ENCODE data around the gene CANT1.

CANT1 gene

GRCh38 chr17:78991906-78992532 lies 17.5 kb downstream of the CANT1 start:
- no peak for DNase-seq (ENCODE audit: low read depth in 1 of 2, low spot score in 1 of 2)
- TF ChIP-seq JUND (IDR thresholded peaks at IDR 0.05; ENCODE audit: low read depth): no peak
- in situ Hi-C loops (cut with HindIII; ENCODE audit: low pct_unique_long_range_greater_than_20kb, low sequenced_read_pairs): no loop called here

- in situ Hi-C loops (cut with HindIII; ENCODE audit: low pct_unique_long_range_greater_than_20kb, low sequenced_read_pairs): no loop called here
- peak in 1 of 2 experiments; percentile 4 for DNase-seq (ENCODE audit: low read depth in 1 of 2, low spot score in 1 of 2)
- TF ChIP-seq JUND (IDR thresholded peaks at IDR 0.05; ENCODE audit: low read depth): no peak
These were observed 18.4 kb downstream of the CANT1 start for GRCh38 chr17:78991017-78991738.

- in situ Hi-C loops (cut with HindIII; ENCODE audit: low pct_unique_long_range_greater_than_20kb, low sequenced_read_pairs): no loop called here
- DNase-seq (ENCODE audit: low read depth in 1 of 2, low spot score in 1 of 2): peak in 1 of 2 experiments; percentile 5
- no peak for TF ChIP-seq JUND (IDR thresholded peaks at IDR 0.05; ENCODE audit: low read depth)
These were observed 19.1 kb downstream of the CANT1 start for GRCh38 chr17:78990349-78991016.

DNA sequence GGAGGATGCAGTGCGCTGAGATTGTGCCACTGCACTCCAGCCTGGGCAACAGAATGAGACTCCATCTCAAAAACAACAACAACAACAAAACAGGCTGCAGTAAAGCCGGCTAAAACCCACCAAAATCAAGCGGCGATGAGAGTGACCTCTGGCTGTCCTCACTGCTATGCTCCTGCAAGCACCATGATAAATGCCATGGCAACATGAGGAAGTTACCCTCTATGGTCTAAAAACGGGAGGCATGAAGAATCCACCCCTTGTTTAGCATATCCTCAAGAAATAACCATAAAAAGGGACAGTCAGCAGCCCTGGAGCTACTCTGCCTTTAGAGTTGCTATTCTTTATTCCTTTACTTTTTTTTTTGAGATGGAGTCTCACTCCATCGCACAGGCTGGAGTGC lies 21.4 kb downstream of the CANT1 start:
- TF ChIP-seq JUND (IDR thresholded peaks at IDR 0.05; ENCODE audit: low read depth): no peak
- no peak for DNase-seq (ENCODE audit: low read depth in 1 of 2, low spot score in 1 of 2)
- in situ Hi-C loops (cut with HindIII; ENCODE audit: low pct_unique_long_range_greater_than_20kb, low sequenced_read_pairs): no loop called here

GRCh38 chr17:78986649-78987328 lies 22.8 kb downstream of the CANT1 start:
- peak; percentile 39 to 70 for DNase-seq (ENCODE audit: low read depth in 1 of 2, low spot score in 1 of 2)
- no peak; the same call in 1 of the 2 replicates for TF ChIP-seq JUND (IDR thresholded peaks at IDR 0.05; ENCODE audit: low read depth)
- in situ Hi-C loops (cut with HindIII; ENCODE audit: low pct_unique_long_range_greater_than_20kb, low sequenced_read_pairs): no loop called here

GRCh38 chr17:78986048-78986648 lies 23.4 kb downstream of the CANT1 start:
- no peak for TF ChIP-seq JUND (IDR thresholded peaks at IDR 0.05; ENCODE audit: low read depth)
- DNase-seq (ENCODE audit: low read depth in 1 of 2, low spot score in 1 of 2): peak; percentile 55 to 77
- in situ Hi-C loops (cut with HindIII; ENCODE audit: low pct_unique_long_range_greater_than_20kb, low sequenced_read_pairs): no loop called here

DNA sequence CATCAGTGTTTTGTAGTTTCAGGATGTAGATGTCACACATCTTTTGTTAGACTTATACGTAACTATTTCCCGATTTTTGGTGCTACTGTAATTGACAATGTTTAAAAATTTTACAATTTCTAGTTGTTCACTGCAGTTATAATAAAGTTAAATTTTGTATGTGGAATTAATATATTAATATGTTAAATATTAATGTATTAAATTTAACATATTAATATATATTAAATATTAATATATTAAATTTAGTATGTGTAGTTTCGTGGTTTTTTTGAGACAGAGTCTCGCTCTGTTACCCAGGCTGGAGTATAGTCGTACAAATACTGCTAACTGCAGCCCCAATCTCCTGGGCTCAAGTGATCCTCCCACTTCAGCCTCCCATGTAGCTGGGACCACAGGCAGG lies 24.2 kb downstream of the CANT1 start:
- no peak for DNase-seq (ENCODE audit: low read depth in 1 of 2, low spot score in 1 of 2)
- in situ Hi-C loops (cut with HindIII; ENCODE audit: low pct_unique_long_range_greater_than_20kb, low sequenced_read_pairs): no loop called here
- no peak for TF ChIP-seq JUND (IDR thresholded peaks at IDR 0.05; ENCODE audit: low read depth)

DNA sequence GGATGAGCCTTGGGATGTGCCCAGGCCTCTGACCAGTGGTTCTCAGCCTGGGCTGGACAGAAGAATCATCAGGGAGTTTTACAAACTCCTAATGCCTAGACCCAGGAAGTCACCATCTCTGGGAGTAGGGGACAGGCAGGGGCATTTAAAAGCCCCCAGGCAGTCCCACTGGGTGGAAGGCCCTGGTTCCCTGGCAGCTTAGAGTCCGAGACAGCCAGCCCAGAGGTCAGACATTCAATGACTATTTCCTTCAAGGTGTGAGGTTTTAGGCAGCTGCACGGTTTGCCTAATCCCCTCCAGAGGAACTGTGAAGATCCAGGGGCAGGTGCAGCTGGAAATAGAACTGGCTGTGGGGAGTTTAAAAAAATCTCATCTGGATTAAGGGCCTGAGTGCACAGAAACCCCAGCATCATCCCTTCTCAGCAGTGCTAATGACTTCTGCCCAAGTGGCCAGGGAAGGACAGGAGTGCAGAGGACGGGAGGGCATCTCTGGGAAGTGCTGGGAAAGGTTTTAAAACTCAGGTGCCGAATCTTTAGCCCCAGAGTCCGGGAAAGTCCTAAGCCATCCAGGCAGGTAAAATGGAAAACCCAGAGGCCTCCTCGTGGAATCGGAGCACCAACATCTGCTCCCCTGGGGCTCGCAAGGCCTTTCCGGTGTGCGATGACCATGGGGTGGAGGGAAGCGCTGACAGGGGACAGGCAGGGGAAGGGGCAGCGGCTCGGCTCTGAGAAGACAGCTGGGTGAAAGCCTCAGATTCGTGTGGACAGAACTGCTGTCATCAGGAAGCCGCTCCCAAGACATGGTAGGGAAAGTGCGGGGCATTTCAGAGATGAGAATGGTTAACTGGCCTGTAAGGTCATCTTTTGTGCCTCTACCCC lies 28.3 kb downstream of the CANT1 start:
- in situ Hi-C loops (cut with HindIII; ENCODE audit: low pct_unique_long_range_greater_than_20kb, low sequenced_read_pairs): no loop called here
- no peak for DNase-seq (ENCODE audit: low read depth in 1 of 2, low spot score in 1 of 2)
- TF ChIP-seq JUND (IDR thresholded peaks at IDR 0.05; ENCODE audit: low read depth): no peak

GRCh38 chr17:78980624-78980972 lies 29.0 kb downstream of the CANT1 start:
- DNase-seq (ENCODE audit: low read depth in 1 of 2, low spot score in 1 of 2): no peak
- TF ChIP-seq JUND (IDR thresholded peaks at IDR 0.05; ENCODE audit: low read depth): no peak
- in situ Hi-C loops (cut with HindIII; ENCODE audit: low pct_unique_long_range_greater_than_20kb, low sequenced_read_pairs): no loop called here

GRCh38 chr17:78979780-78980623 lies 29.6 kb downstream of the CANT1 start, which contains the start of gene LGALS3BP:
LGALS3BP (minus strand) TSS chr17:78979923; CDS start chr17:78977191, 2,732 bp downstream.
- no peak for TF ChIP-seq JUND (IDR thresholded peaks at IDR 0.05; ENCODE audit: low read depth)
- in situ Hi-C loops (cut with HindIII; ENCODE audit: low pct_unique_long_range_greater_than_20kb, low sequenced_read_pairs): no loop called here
- DNase-seq (ENCODE audit: low read depth in 1 of 2, low spot score in 1 of 2): peak; percentile 59 to 71

All from T47D (cell line).